ENCODE results near the gene KCNQ5.

DNA sequence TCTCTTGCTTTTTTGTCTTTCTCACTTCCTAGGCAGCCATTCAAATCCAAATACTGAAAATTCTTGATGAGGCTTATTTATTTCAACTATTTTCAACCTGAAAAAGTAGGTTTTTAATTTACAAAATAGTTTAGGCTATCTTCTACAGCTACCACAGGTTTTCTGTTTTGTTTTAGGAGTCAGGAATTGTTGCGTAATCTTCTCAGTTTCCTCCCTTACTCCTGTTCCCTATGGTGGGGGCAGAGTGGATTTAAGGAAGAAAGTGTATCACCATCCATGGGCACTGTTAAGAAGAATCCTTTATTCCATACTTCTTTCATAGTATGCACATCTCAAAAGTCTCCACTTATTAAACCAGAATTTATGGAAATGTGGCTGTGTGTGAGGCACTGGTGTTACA is 421.0 kb downstream of the KCNQ5 start:
- TF ChIP-seq SIN3A (conservative IDR thresholded peaks at IDR 0.05 in 1 of 2, IDR thresholded peaks at IDR 0.05 in 1 of 2; ENCODE audit: low read depth in 1 of 2, low read length in 2 of 2) (no peak), POLR2AphosphoS5 (IDR thresholded peaks at IDR 0.05; ENCODE audit: low read depth, low read length) (no peak), JUND (IDR thresholded peaks at IDR 0.05; ENCODE audit: low read length) (no peak), CTCF (IDR thresholded peaks at IDR 0.05; ENCODE audit: control extremely low read depth in 1 of 3, insufficient read depth in 1 of 3, low read depth in 1 of 3, low read length in 3 of 3) (no peak), EZH2 (IDR thresholded peaks at IDR 0.05; ENCODE audit: low read depth, low read length, severe bottlenecking) (no peak), SIRT6 (IDR thresholded peaks at IDR 0.05; ENCODE audit: low read length) (no peak)

Measured in H1 (cell line).